HEK293T (cell line): ENCODE results near the gene KCND3.

Source experiments
- ARNT ChIP-seq: fragments of 450-650 bp; IDR thresholded peaks from 2 replicates; pipeline ENCODE4 v1.6.1; 2017; ENCODE audit warnings: mild to moderate bottlenecking
- ELF4 ChIP-seq: fragments of 450-650 bp; IDR thresholded peaks from 2 replicates; pipeline ENCODE4 v1.6.1; 2017; ENCODE audit warnings: antibody characterized with exemption
- L3MBTL2 ChIP-seq: fragments of 450-650 bp; conservative IDR thresholded peaks from 2 replicates; pipeline ENCODE4 v1.6.1; 2016; ENCODE audit warnings: mild to moderate bottlenecking
- LEF1 ChIP-seq: fragments of 450-650 bp; IDR thresholded peaks from 2 replicates; pipeline ENCODE4 v1.6.1; 2017; ENCODE audit warnings: mild to moderate bottlenecking, borderline replicate concordance
- TF ChIP-seq, protein P1 (sequence below): fragments of 450-650 bp; IDR thresholded peaks from 2 replicates; pipeline ENCODE4 v1.6.1; 2016

DNA sequence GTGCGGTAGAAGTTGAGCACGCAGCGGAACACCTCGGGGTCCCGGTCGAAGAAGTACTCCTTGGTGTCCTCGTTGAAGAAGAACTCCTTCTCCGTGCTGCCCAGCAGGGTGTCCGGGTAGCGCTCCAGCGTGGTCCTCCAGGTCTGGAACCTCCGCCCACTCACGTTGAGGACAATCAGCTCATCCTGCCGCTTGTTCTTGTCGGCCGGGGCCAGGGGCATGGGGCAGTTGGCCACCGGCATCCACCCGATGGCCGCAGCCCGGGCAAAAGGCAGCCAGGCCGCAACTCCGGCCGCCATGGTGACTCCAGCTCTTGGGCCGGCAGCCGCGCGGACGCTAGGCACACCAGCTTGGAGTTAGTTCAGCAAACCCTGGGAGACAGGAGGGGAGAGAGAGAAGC, 7.0 kb downstream of the KCND3 start:
- TF ChIP-seq ARNT (no peak), ELF4 (no peak), L3MBTL2 (no peak), LEF1 (no peak)
- TF ChIP-seq, protein P1, sequence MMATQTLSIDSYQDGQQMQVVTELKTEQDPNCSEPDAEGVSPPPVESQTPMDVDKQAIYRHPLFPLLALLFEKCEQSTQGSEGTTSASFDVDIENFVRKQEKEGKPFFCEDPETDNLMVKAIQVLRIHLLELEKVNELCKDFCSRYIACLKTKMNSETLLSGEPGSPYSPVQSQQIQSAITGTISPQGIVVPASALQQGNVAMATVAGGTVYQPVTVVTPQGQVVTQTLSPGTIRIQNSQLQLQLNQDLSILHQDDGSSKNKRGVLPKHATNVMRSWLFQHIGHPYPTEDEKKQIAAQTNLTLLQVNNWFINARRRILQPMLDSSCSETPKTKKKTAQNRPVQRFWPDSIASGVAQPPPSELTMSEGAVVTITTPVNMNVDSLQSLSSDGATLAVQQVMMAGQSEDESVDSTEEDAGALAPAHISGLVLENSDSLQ = no peak
